ENCODE measurements around the gene PGLYRP3. TPM values are rescaled to one million over a fixed set of nuclear protein-coding genes. Genes with fewer than 3 reads are reported as not detected.
"Not testable (repeated sequence)": the region's sequence is repeated elsewhere in the genome, so short reads cannot be mapped to it uniquely, and the experiment has no call there.

The PGLYRP3 gene
- total RNA-seq, 2 experiments from 2014 or later: not detected

GRCh38 chr1:153355445-153356071 is 42.8 kb upstream of the PGLYRP3 start:
- Mint-ChIP-seq H3K27me3 (peaks cover 7% of the 10 kb centered on the region), H3K27ac (no peak overlapping the region), H3K9me3 (no peaks in the 10 kb centered on the region), H3K4me1 (peaks cover 10% of the 10 kb centered on the region), H3K4me3 (no peak overlapping the region), H3K36me3 (ENCODE audit: low read depth) (no peaks in the 10 kb centered on the region)
- peak; percentile 49 for DNase-seq
- CTCF ChIA-PET: interaction anchor here (1.3 to 1.9 kb wide), 4 partner anchors 8 to 139 kb away, joined by 4 to 24 read pairs (median 6); no protein-coding TSS in a partner anchor
- POLR2A ChIA-PET: no interaction called here

- H3K27me3 Mint-ChIP-seq: peaks cover 9% of the 10 kb centered on the region
- H3K4me1 Mint-ChIP-seq: peaks cover 10% of the 10 kb centered on the region
- no peak overlapping the region for H3K27ac Mint-ChIP-seq
- DNase-seq: no peak
- CTCF ChIA-PET: interaction anchor here (1.3 to 4.3 kb wide), 5 partner anchors 53 to 140 kb away, joined by 4 to 71 read pairs (median 11); no protein-coding TSS in a partner anchor
- POLR2A ChIA-PET: no interaction called here
- no peak overlapping the region for H3K4me3 Mint-ChIP-seq
- no peaks in the 10 kb centered on the region for H3K36me3 Mint-ChIP-seq (ENCODE audit: low read depth)
- H3K9me3 Mint-ChIP-seq: no peaks in the 10 kb centered on the region
These were observed 41.9 kb upstream of the PGLYRP3 start for GRCh38 chr1:153354515-153355193.

- peaks cover 14% of the 10 kb centered on the region for H3K27me3 Mint-ChIP-seq
- H3K4me3 Mint-ChIP-seq: no peak overlapping the region
- ChIA-PET POLR2A (interaction anchor here (0.9 kb wide), 1 partner anchor 9 kb away, joined by 3 read pairs; no protein-coding TSS in a partner anchor), CTCF (interaction anchor here (0.6 to 4.3 kb wide), 9 partner anchors 10 to 262 kb away, joined by 3 to 71 read pairs (median 4); partner anchors contain the start of gene S100A14)
- no peaks in the 10 kb centered on the region for H3K36me3 Mint-ChIP-seq (ENCODE audit: low read depth)
- H3K4me1 Mint-ChIP-seq: peaks cover 10% of the 10 kb centered on the region
- no peak for DNase-seq
- H3K9me3 Mint-ChIP-seq: no peaks in the 10 kb centered on the region
- H3K27ac Mint-ChIP-seq: no peak overlapping the region
These were observed 40.6 kb upstream of the PGLYRP3 start for GRCh38 chr1:153353226-153353947.

- Mint-ChIP-seq H3K36me3 (ENCODE audit: low read depth) (no peaks in the 10 kb centered on the region), H3K4me3 (no peak overlapping the region), H3K4me1 (peaks cover 4% of the 10 kb centered on the region), H3K27me3 (peaks cover 17% of the 10 kb centered on the region), H3K27ac (no peak overlapping the region), H3K9me3 (no peaks in the 10 kb centered on the region)
- peak; percentile 71 for DNase-seq
- CTCF ChIA-PET: interaction anchor here (0.6 to 4.3 kb wide), 8 partner anchors 10 to 149 kb away, joined by 3 to 71 read pairs (median 6); no protein-coding TSS in a partner anchor
- POLR2A ChIA-PET: interaction anchor here (0.9 kb wide), 1 partner anchor 10 kb away, joined by 3 read pairs; no protein-coding TSS in a partner anchor
These were observed 39.8 kb upstream of the PGLYRP3 start for GRCh38 chr1:153352523-153352922.

GRCh38 chr1:153350321-153350957 is 37.7 kb upstream of the PGLYRP3 start:
- no peaks in the 10 kb centered on the region for H3K36me3 Mint-ChIP-seq (ENCODE audit: low read depth)
- no peak for DNase-seq
- ChIA-PET POLR2A (no interaction called here), CTCF (interaction anchor here (4.3 kb wide), 1 partner anchor 144 kb away, joined by 71 read pairs; no protein-coding TSS in a partner anchor)
- H3K4me3 Mint-ChIP-seq: no peak overlapping the region
- H3K4me1 Mint-ChIP-seq: peaks cover 11% of the 10 kb centered on the region
- no peaks in the 10 kb centered on the region for H3K9me3 Mint-ChIP-seq
- H3K27ac Mint-ChIP-seq: no peak overlapping the region
- H3K27me3 Mint-ChIP-seq: peaks cover 29% of the 10 kb centered on the region

GRCh38 chr1:153349363-153350320 is 36.9 kb upstream of the PGLYRP3 start:
- no peak overlapping the region for H3K27ac Mint-ChIP-seq
- H3K9me3 Mint-ChIP-seq: no peaks in the 10 kb centered on the region
- H3K36me3 Mint-ChIP-seq (ENCODE audit: low read depth): no peaks in the 10 kb centered on the region
- peaks cover 29% of the 10 kb centered on the region for H3K27me3 Mint-ChIP-seq
- ChIA-PET POLR2A (no interaction called here), CTCF (interaction anchor here (1.5 kb wide), 1 partner anchor 145 kb away, joined by 6 read pairs; no protein-coding TSS in a partner anchor)
- peaks cover 13% of the 10 kb centered on the region for H3K4me1 Mint-ChIP-seq
- no peak overlapping the region for H3K4me3 Mint-ChIP-seq
- no peak for DNase-seq

GRCh38 chr1:153348511-153349362 is 36.0 kb upstream of the PGLYRP3 start, which contains the start of gene PGLYRP4:
PGLYRP4 (minus strand) TSS chr1:153348841; CDS start chr1:153347932, 909 bp downstream.
- no peaks in the 10 kb centered on the region for H3K36me3 Mint-ChIP-seq (ENCODE audit: low read depth)
- no peak for DNase-seq
- no peaks in the 10 kb centered on the region for H3K9me3 Mint-ChIP-seq
- ChIA-PET CTCF (interaction anchor here (1.5 kb wide), 1 partner anchor 146 kb away, joined by 6 read pairs; no protein-coding TSS in a partner anchor), POLR2A (no interaction called here)
- no peak within 1 kb of the TSS for H3K4me3 Mint-ChIP-seq
- no peak within 1 kb of the TSS for H3K27ac Mint-ChIP-seq
- H3K27me3 Mint-ChIP-seq: peaks cover 29% of the 10 kb centered on the region
- H3K4me1 Mint-ChIP-seq: peaks cover 17% of the 10 kb centered on the region

- DNase-seq: no peak
- POLR2A ChIA-PET: no interaction called here
- Mint-ChIP-seq H3K9me3 (no peaks in the 10 kb centered on the region), H3K36me3 (ENCODE audit: low read depth) (no peaks in the 10 kb centered on the region), H3K4me3 (no peak overlapping the region), H3K4me1 (peaks cover 20% of the 10 kb centered on the region), H3K27me3 (peaks cover 30% of the 10 kb centered on the region), H3K27ac (no peak overlapping the region)
- CTCF ChIA-PET: no interaction called here
These were observed 35.1 kb upstream of the PGLYRP3 start for GRCh38 chr1:153347856-153348255.

GRCh38 chr1:153347049-153347448 is 34.3 kb upstream of the PGLYRP3 start:
- H3K27ac Mint-ChIP-seq; DNase-seq; H3K4me3 Mint-ChIP-seq; H3K36me3 Mint-ChIP-seq (ENCODE audit: low read depth); H3K9me3 Mint-ChIP-seq; CTCF ChIA-PET; POLR2A ChIA-PET: not testable (repeated sequence)
- peaks cover 20% of the 10 kb centered on the region for H3K4me1 Mint-ChIP-seq
- peaks cover 32% of the 10 kb centered on the region for H3K27me3 Mint-ChIP-seq

GRCh38 chr1:153346077-153346723 is 33.4 kb upstream of the PGLYRP3 start:
- POLR2A ChIA-PET: no interaction called here
- Mint-ChIP-seq H3K27ac (no peak overlapping the region), H3K9me3 (no peaks in the 10 kb centered on the region), H3K27me3 (peaks cover 32% of the 10 kb centered on the region), H3K4me3 (no peak overlapping the region), H3K36me3 (ENCODE audit: low read depth) (no peaks in the 10 kb centered on the region), H3K4me1 (peaks cover 20% of the 10 kb centered on the region)
- no peak for DNase-seq
- CTCF ChIA-PET: interaction anchor here (1.1 kb wide), 1 partner anchor 11 kb away, joined by 3 read pairs; no protein-coding TSS in a partner anchor

Measured in activated CD4-positive, alpha-beta memory T cell treated with anti-CD3 and anti-CD28 coated beads, Interleukin-2, amount 10 ng/mL, durations not matched to agents 7 days and 5 days (primary cell).